Neutrophil (primary cell): ENCODE data around the gene GSTM2.

ENCODE experiments used
- H3K27ac ChIP-seq: fragments of 200-600 bp; sonication (generic); 2 replicates; pipeline ENCODE4 v1.5.1; 2016; ENCODE audit warnings: mild to moderate bottlenecking, moderate library complexity
- H3K27me3 ChIP-seq: fragments of 200-600 bp; sonication (generic); 2 replicates; pipeline ENCODE4 v1.6.0; 2016; ENCODE audit warnings: mild to moderate bottlenecking
- H3K36me3 ChIP-seq: fragments of 200-600 bp; sonication (generic); 2 replicates; pipeline ENCODE4 v1.5.1; 2017
- H3K4me1 ChIP-seq, 2 experiments: fragments of 200-600 bp in 1 of 2; sonication (generic) in 1 of 2; 1 replicate in 1 of 2; 2 replicates in 1 of 2; pipeline versions ENCODE4 v1.5.1 to v1.6.1; 2013 to 2016; ENCODE audit warnings: low read depth in 1 of 2, low read length in 1 of 2, mild to moderate bottlenecking in 1 of 2, moderate library complexity in 1 of 2; ENCODE audit not compliant: control insufficient read depth in 1 of 2, insufficient read depth in 1 of 2
- H3K4me3 ChIP-seq, 2 experiments: fragments of 200-600 bp in 1 of 2; sonication (generic) in 1 of 2; 1 replicate in 1 of 2; 2 replicates in 1 of 2; pipeline ENCODE4 v1.5.1; 2013 to 2016; ENCODE audit warnings: low read depth in 1 of 2, low read length in 1 of 2, mild to moderate bottlenecking in 1 of 2, moderate library complexity in 1 of 2
- H3K9me3 ChIP-seq: fragments of 200-600 bp; sonication (generic); 2 replicates; pipeline ENCODE4 v1.5.1; 2016
- CTCF ChIP-seq: fragments of 200-600 bp; sonication (generic); IDR thresholded peaks from 2 replicates; pipeline ENCODE4 v1.5.1; 2016; ENCODE audit warnings: antibody characterized with exemption

Gene GSTM2

GRCh38 chr1:109722908-109723691 lies 55.2 kb downstream of the GSTM2 start:
- Histone ChIP-seq H3K9me3 (no peaks in the 10 kb centered on the region), H3K4me3 (no peak overlapping the region), H3K4me1 (no peaks in the 10 kb centered on the region), H3K36me3 (no peaks in the 10 kb centered on the region), H3K27me3 (no peaks in the 10 kb centered on the region), H3K27ac (no peak overlapping the region)
- no peak for TF ChIP-seq CTCF
